HepG2 (cell line): ENCODE measurements around the gene KIAA2012. TPM values are rescaled to one million over a fixed set of nuclear protein-coding genes. Genes with fewer than 3 reads are reported as not detected.

Experiments used
- ELF3 ChIP-seq: IDR thresholded peaks from 2 replicates; pipeline ENCODE4 v1.6.1; 2016; ENCODE audit warnings: missing genetic modification reagents, missing compliant biosample characterization
- GATAD2A ChIP-seq: IDR thresholded peaks from 2 replicates; pipeline ENCODE4 v1.6.1; 2016
- HDAC2 ChIP-seq: sonication (generic); formaldehyde crosslinking; IDR thresholded peaks from 2 replicates; pipeline ENCODE4 v1.4.0; 2020; ENCODE audit warnings: missing genetic modification reagents
- HMG20B ChIP-seq: conservative IDR thresholded peaks from 2 replicates; pipeline ENCODE4 v1.6.1; 2016; ENCODE audit warnings: missing genetic modification reagents, missing compliant biosample characterization
- HNF1A ChIP-seq, 2 experiments: sonication (generic) in 1 of 2; formaldehyde crosslinking in 1 of 2; IDR thresholded peaks; 2 replicates each; pipeline versions ENCODE4 v1.4.0 to v1.6.1; 2016 to 2020; ENCODE audit warnings: borderline replicate concordance in 1 of 2, low read depth in 1 of 2, mild to moderate bottlenecking in 1 of 2, missing genetic modification reagents in 1 of 2
- KAT8 ChIP-seq: IDR thresholded peaks from 2 replicates; pipeline ENCODE4 v1.6.1; 2016; ENCODE audit warnings: missing genetic modification reagents, missing compliant biosample characterization
- KLF9 ChIP-seq: IDR thresholded peaks from 2 replicates; pipeline ENCODE4 v1.6.1; 2016; ENCODE audit warnings: low read depth
- REST ChIP-seq, 2 experiments: IDR thresholded peaks; 2 replicates each; pipeline ENCODE4 v1.6.1; 2011 to 2012; ENCODE audit warnings: low read length in 2 of 2, borderline replicate concordance in 1 of 2, low read depth in 1 of 2, mild to moderate bottlenecking in 1 of 2, moderate library complexity in 1 of 2
- SALL2 ChIP-seq: sonication (generic); formaldehyde crosslinking; IDR thresholded peaks from 2 replicates; pipeline ENCODE4 v1.8.1; 2023; ENCODE audit warnings: mild to moderate bottlenecking, missing genetic modification reagents, inconsistent platforms
- SMAD3 ChIP-seq: sonication (generic); formaldehyde crosslinking; IDR thresholded peaks from 2 replicates; pipeline ENCODE4 v1.4.0; 2020; ENCODE audit warnings: missing genetic modification reagents
- ZNF12 ChIP-seq: sonication (generic); formaldehyde crosslinking; IDR thresholded peaks from 2 replicates; pipeline ENCODE4 v1.5.0; 2020; ENCODE audit warnings: missing genetic modification reagents
- ZNF333 ChIP-seq: sonication (generic); formaldehyde crosslinking; IDR thresholded peaks from 2 replicates; pipeline ENCODE4 v1.4.0; 2020; ENCODE audit warnings: mild to moderate bottlenecking, missing genetic modification reagents, borderline replicate concordance
- ZNF430 ChIP-seq: sonication (generic); formaldehyde crosslinking; IDR thresholded peaks from 2 replicates; pipeline ENCODE4 v1.9.0; 2021; ENCODE audit warnings: mild to moderate bottlenecking, missing genetic modification reagents
- ZNF678 ChIP-seq: sonication (generic); formaldehyde crosslinking; IDR thresholded peaks from 2 replicates; pipeline ENCODE4 v1.4.0; 2020; ENCODE audit warnings: mild to moderate bottlenecking, missing genetic modification reagents
- polyA plus RNA-seq, 8 experiments: library from polyadenylated mRNA; depleted of rRNA in 3 of 8; stranded (reverse) in 7 of 8; unstranded in 1 of 8; fragments of >200 nt; fragmentation: Illumina TruSeq in 4 of 8; extraction: Trizol in 4 of 8; gene quantifications; 2 replicates each; pipeline versions ENCODE4 v1.2.1 to v1.2.3, GENCODE V29; 2011 to 2016; ENCODE audit warnings: low read depth in 4 of 8, missing spikeins in 1 of 8, mixed read lengths in 1 of 8; ENCODE audit not compliant: insufficient read depth in 1 of 8
- total RNA-seq, 5 experiments: library from RNA; depleted of rRNA; stranded (reverse); fragments of >200 nt; fragmentation: Illumina TruSeq; extraction: Trizol; gene quantifications; 2 replicates each; pipeline ENCODE4 v1.2.3, GENCODE V29; 2016; ENCODE audit warnings: low read depth in 1 of 5
- TF ChIP-seq, protein P1 (sequence below): sonication (generic); formaldehyde crosslinking; IDR thresholded peaks from 2 replicates; pipeline ENCODE4 v1.4.0; 2020; ENCODE audit warnings: missing genetic modification reagents
- TF ChIP-seq, protein P2 (sequence below): sonication (generic); formaldehyde crosslinking; IDR thresholded peaks from 2 replicates; pipeline ENCODE4 v1.5.1; 2020; ENCODE audit warnings: missing genetic modification reagents, mild to moderate bottlenecking, borderline replicate concordance
- TF ChIP-seq, protein P3 (sequence below): sonication (generic); formaldehyde crosslinking; IDR thresholded peaks from 2 replicates; pipeline ENCODE4 v1.8.1; 2023; ENCODE audit warnings: mild to moderate bottlenecking, missing genetic modification reagents, borderline replicate concordance

KIAA2012 gene
- total and polyA plus RNA-seq, 2 of the 13 experiments (the other 11 are each of a cell fraction or from before 2014, with no cell fraction given), result not detected

DNA sequence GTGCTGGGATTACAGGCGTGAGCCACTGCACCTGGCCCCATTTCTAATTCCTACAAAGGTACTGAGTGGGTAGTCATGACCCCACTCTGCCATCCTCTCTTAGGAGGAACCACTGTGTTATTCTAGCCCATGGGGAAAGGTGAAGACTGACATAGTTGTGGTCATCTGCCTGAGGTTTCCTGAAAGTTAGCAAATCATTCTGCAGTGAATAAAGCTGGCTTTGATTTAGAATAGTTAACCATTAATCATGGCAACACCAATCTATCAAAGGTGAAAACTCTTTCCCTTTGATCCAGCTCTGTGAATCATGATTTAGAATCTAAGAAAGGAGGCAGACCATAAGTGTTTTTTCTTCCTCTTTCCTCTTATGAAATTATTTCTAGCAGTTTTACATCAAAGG, 114.5 kb downstream of the KIAA2012 start (continued):
- TF ChIP-seq SMAD3, result no peak
- TF ChIP-seq GATAD2A, result no peak
- no peak for TF ChIP-seq ZNF12 (CRISPR knock-in tag)
- peak; percentile 75 for TF ChIP-seq HNF1A (IDR thresholded peaks at IDR 0.05; ENCODE audit: low read depth)
- peak; percentile 43; the same call in 1 of the 2 replicates for TF ChIP-seq HNF1A (CRISPR knock-in tag; IDR thresholded peaks at IDR 0.05; ENCODE audit: borderline replicate concordance)
- TF ChIP-seq HDAC2 (CRISPR knock-in tag), result no peak
- no peak for TF ChIP-seq ZNF333 (CRISPR knock-in tag)
- TF ChIP-seq, protein P1, sequence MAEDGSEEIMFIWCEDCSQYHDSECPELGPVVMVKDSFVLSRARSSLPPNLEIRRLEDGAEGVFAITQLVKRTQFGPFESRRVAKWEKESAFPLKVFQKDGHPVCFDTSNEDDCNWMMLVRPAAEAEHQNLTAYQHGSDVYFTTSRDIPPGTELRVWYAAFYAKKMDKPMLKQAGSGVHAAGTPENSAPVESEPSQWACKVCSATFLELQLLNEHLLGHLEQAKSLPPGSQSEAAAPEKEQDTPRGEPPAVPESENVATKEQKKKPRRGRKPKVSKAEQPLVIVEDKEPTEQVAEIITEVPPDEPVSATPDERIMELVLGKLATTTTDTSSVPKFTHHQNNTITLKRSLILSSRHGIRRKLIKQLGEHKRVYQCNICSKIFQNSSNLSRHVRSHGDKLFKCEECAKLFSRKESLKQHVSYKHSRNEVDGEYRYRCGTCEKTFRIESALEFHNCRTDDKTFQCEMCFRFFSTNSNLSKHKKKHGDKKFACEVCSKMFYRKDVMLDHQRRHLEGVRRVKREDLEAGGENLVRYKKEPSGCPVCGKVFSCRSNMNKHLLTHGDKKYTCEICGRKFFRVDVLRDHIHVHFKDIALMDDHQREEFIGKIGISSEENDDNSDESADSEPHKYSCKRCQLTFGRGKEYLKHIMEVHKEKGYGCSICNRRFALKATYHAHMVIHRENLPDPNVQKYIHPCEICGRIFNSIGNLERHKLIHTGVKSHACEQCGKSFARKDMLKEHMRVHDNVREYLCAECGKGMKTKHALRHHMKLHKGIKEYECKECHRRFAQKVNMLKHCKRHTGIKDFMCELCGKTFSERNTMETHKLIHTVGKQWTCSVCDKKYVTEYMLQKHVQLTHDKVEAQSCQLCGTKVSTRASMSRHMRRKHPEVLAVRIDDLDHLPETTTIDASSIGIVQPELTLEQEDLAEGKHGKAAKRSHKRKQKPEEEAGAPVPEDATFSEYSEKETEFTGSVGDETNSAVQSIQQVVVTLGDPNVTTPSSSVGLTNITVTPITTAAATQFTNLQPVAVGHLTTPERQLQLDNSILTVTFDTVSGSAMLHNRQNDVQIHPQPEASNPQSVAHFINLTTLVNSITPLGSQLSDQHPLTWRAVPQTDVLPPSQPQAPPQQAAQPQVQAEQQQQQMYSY (CRISPR knock-in tag), result no peak
- TF ChIP-seq ZNF678 (CRISPR knock-in tag), result no peak
- peak; percentile 55 for TF ChIP-seq ELF3
- peak; percentile 51; the same call in 1 of the 2 replicates for TF ChIP-seq HMG20B (CRISPR knock-in tag)
- TF ChIP-seq KLF9 (CRISPR knock-in tag), result no peak
- no peak for TF ChIP-seq KAT8 (CRISPR knock-in tag)
- TF ChIP-seq SALL2 (CRISPR knock-in tag), result no peak
- no peak for TF ChIP-seq REST (IDR thresholded peaks at IDR 0.05; ENCODE audit: borderline replicate concordance in 1 of 2, low read depth in 1 of 2, low read length in 2 of 2)
- TF ChIP-seq, protein P2, sequence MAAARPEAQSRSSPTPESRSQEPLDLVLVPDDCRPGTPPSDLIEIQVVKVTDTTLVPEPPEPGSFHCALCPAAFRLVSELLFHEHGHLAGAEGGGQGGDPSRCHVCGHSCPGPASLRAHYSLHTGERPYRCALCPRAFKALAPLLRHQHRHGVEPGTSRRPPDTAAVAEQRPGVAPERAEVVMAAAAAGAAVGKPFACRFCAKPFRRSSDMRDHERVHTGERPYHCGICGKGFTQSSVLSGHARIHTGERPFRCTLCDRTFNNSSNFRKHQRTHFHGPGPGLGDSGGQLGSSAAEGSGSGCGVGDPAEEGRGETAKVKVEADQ (CRISPR knock-in tag), result no peak
- no peak for TF ChIP-seq ZNF430 (CRISPR knock-in tag)
- TF ChIP-seq, protein P3, sequence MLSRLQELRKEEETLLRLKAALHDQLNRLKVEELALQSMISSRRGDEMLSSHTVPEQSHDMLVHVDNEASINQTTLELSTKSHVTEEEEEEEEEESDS (CRISPR knock-in tag), result no peak
